ENCODE results near the gene ACTL6A.

ACTL6A gene

DNA sequence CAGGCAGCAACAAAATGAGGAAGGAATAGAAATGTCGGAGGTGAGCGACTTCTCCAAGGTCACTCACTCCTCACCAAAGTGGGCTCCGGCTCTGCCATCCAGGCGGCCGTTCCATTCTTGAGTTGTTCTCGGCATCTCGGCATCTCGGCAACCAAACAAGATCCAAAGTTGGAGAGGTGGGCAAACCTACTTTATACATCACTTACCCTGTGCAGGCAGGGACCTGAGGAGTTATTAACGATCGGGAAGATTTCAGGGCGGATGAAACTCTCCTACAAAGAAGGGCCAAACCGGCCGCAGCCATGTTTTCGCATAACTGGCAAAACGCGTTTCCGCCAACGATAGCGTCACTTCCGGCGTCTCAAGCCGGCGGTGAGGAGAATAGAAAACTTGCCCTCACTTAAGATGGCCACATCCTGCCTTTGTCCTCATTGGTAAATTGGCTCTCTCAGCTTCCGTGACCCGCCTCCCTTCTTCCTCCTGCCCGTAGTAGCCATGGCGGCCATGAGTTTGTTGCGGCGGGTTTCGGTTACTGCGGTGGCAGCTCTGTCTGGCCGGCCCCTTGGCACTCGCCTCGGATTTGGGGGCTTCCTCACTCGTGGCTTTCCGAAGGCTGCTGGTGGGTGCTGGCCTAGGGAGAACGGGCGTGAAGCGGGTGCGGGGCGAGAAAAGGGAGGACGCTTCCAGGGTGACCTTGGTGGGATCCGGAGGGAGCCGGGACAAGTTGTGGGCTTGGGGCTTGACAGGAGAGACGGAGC, 41.8 kb downstream of the ACTL6A start, which contains the start of the genes MRPL47 and NDUFB5:
Gene MRPL47, minus strand, starts transcription at position 318 of the 758 bp plus-strand sequence. Its CDS starts 14 bp downstream, at position 304.
Gene NDUFB5, plus strand, starts transcription at position 474 of the 758 bp plus-strand sequence. Its CDS starts 22 bp downstream, at position 496.
- peak within 1 kb of the TSS; percentile 85 for H3K4me3 ChIP-seq (ENCODE audit: low read depth, low read length)
- in situ Hi-C loops (cut with HindIII; ENCODE audit: low sequenced_read_pairs): loop anchor here (5.0 kb wide), 1 partner anchor 58 kb away; no protein-coding TSS in a partner anchor
- TF ChIP-seq, protein P1, sequence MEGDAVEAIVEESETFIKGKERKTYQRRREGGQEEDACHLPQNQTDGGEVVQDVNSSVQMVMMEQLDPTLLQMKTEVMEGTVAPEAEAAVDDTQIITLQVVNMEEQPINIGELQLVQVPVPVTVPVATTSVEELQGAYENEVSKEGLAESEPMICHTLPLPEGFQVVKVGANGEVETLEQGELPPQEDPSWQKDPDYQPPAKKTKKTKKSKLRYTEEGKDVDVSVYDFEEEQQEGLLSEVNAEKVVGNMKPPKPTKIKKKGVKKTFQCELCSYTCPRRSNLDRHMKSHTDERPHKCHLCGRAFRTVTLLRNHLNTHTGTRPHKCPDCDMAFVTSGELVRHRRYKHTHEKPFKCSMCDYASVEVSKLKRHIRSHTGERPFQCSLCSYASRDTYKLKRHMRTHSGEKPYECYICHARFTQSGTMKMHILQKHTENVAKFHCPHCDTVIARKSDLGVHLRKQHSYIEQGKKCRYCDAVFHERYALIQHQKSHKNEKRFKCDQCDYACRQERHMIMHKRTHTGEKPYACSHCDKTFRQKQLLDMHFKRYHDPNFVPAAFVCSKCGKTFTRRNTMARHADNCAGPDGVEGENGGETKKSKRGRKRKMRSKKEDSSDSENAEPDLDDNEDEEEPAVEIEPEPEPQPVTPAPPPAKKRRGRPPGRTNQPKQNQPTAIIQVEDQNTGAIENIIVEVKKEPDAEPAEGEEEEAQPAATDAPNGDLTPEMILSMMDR (IDR thresholded peaks at IDR 0.05; ENCODE audit: low read depth, low read length, missing control alignments): no peak
- peak; percentile 97 for DNase-seq (ENCODE audit: low read depth)

GRCh38 chr3:179606534-179607085, 43.9 kb downstream of the ACTL6A start:
- TF ChIP-seq, protein P1 (IDR thresholded peaks at IDR 0.05; ENCODE audit: low read depth, low read length, missing control alignments): no peak
- H3K4me3 ChIP-seq (ENCODE audit: low read depth, low read length): no peak overlapping the region
- in situ Hi-C loops (cut with HindIII; ENCODE audit: low sequenced_read_pairs): loop anchor here (5.0 kb wide), 1 partner anchor 56 kb away; no protein-coding TSS in a partner anchor
- DNase-seq (ENCODE audit: low read depth): no peak

GRCh38 chr3:179608931-179609720, 46.4 kb downstream of the ACTL6A start:
- no peak for DNase-seq (ENCODE audit: low read depth)

DNA sequence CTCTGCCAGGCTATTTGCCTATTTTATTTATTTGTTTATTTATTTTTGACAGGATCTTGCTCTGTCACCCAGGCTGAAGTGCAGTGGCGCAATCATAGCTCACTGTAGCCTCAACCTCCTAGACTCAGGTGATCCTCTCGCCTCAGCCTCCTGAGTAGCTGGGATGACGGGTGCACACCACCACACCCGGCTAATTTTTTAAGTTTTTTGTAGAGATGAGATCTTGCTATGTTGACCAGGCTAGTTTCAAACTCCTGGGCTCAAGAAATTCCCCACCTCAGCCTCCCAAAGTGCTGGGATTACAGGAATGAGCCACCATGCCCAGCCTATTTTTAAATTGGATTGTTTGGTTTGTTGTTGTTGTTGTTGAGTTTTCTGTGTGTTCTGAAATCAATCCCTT, 47.3 kb downstream of the ACTL6A start:
- TF ChIP-seq, protein P1 (IDR thresholded peaks at IDR 0.05; ENCODE audit: low read depth, low read length, missing control alignments): no peak
- no peak overlapping the region for H3K4me3 ChIP-seq (ENCODE audit: low read depth, low read length)
- DNase-seq (ENCODE audit: low read depth): no peak
- in situ Hi-C loops (cut with HindIII; ENCODE audit: low sequenced_read_pairs): no loop called here

More at GRCh38 chr3:179608931-179609720, 46.4 kb downstream of the ACTL6A start:
- in situ Hi-C loops (cut with HindIII; ENCODE audit: low sequenced_read_pairs): loop anchor here (5.0 kb wide), 1 partner anchor 53 kb away; no protein-coding TSS in a partner anchor
- TF ChIP-seq, protein P1 (IDR thresholded peaks at IDR 0.05; ENCODE audit: low read depth, low read length, missing control alignments): no peak
- H3K4me3 ChIP-seq (ENCODE audit: low read depth, low read length): no peak overlapping the region

- in situ Hi-C loops (cut with HindIII; ENCODE audit: low sequenced_read_pairs): no loop called here
- peak; percentile 11 for DNase-seq (ENCODE audit: low read depth)
- no peak overlapping the region for H3K4me3 ChIP-seq (ENCODE audit: low read depth, low read length)
- TF ChIP-seq, protein P1 (IDR thresholded peaks at IDR 0.05; ENCODE audit: low read depth, low read length, missing control alignments): no peak
Measured at GRCh38 chr3:179613807-179614206, 51.1 kb downstream of the ACTL6A start.

Data from astrocyte of the cerebellum (primary cell).